ENCODE measurements around the gene ANKS1A. TPM values are rescaled to one million over a fixed set of nuclear protein-coding genes. Genes with fewer than 3 reads are reported as not detected.

The ANKS1A gene
- polyA plus RNA-seq, 3 donors: 1.7 to 8.0 (median 3.1) TPM

GRCh38 chr6:34908194-34908593 is 19.1 kb downstream of the ANKS1A start:
- DNase-seq: no peak
- Histone ChIP-seq H4K20me1 (ENCODE audit: insufficient read depth, low read length) (peaks cover 96% of the 10 kb centered on the region), H3K79me2 (ENCODE audit: insufficient read depth, low read length) (peaks cover 97% of the 10 kb centered on the region), H3K4me2 (replicated peaks; ENCODE audit: extremely low read depth, low read length, poor library complexity, severe bottlenecking) (no peak overlapping the region), H3K9me3 (replicated peaks in 1 of 2; ENCODE audit: control insufficient read depth in 1 of 2, insufficient read depth in 1 of 2, low read length in 2 of 2) (no peaks in the 10 kb centered on the region), H3K27me3 (ENCODE audit: control insufficient read depth in 2 of 2, insufficient read depth in 2 of 2, low read length in 2 of 2) (no peaks in the 10 kb centered on the region), H3K36me3 (replicated peaks in 1 of 2; ENCODE audit: control insufficient read depth in 1 of 2, insufficient read depth in 2 of 2, low read length in 2 of 2) (peaks cover 0 to 13% of the 10 kb centered on the region in 2 donors), H2AFZ (ENCODE audit: insufficient read depth, low read depth, low read length, poor library complexity, severe bottlenecking) (no peak overlapping the region), H3K4me1 (ENCODE audit: control insufficient read depth in 1 of 2, insufficient read depth in 2 of 2, low read length in 2 of 2) (peaks cover 5 to 8% of the 10 kb centered on the region in 2 donors), H3K27ac (ENCODE audit: low read depth in 1 of 2, low read length in 2 of 2) (peak overlapping the region in 1 of 2 donors; percentile 22), H3K9ac (ENCODE audit: insufficient read depth, low read length, poor library complexity, severe bottlenecking) (no peak overlapping the region), H3K4me3 (replicated peaks in 1 of 3; ENCODE audit: low read depth in 2 of 3, low read length in 3 of 3) (no peak overlapping the region)
- TF ChIP-seq CTCF (IDR thresholded peaks at IDR 0.05): no peak
- Mint-ChIP-seq H3K4me3 (no peak overlapping the region), H3K27ac (peak overlapping the region in 2 of 7 donors; percentile 18 to 70), H3K36me3 (peaks cover 7 to 18% of the 10 kb centered on the region in 2 donors), H3K9me3 (peaks cover 0 to 2% (median 0%) of the 10 kb centered on the region in 7 donors), H3K27me3 (ENCODE audit: low read depth in 3 of 3) (no peaks in the 10 kb centered on the region), H3K4me1 (peaks cover 42% of the 10 kb centered on the region)
- intact Hi-C loops (cut with micrococcal nuclease): no loop called here
- WGBS (ENCODE audit: insufficient coverage): 100% methylated on average over 3 of the region's 3 CpGs

GRCh38 chr6:34909320-34909883 is 20.3 kb downstream of the ANKS1A start:
- no peaks in the 10 kb centered on the region for H3K9me3 ChIP-seq (replicated peaks in 1 of 2; ENCODE audit: control insufficient read depth in 1 of 2, insufficient read depth in 1 of 2, low read length in 2 of 2)
- H3K27ac ChIP-seq (ENCODE audit: low read depth in 1 of 2, low read length in 2 of 2): no peak overlapping the region
- H3K27ac Mint-ChIP-seq: peak overlapping the region in 1 of 7 donors; percentile 22
- H3K4me2 ChIP-seq (replicated peaks; ENCODE audit: extremely low read depth, low read length, poor library complexity, severe bottlenecking): no peak overlapping the region
- peaks cover 5 to 8% of the 10 kb centered on the region in 2 donors for H3K4me1 ChIP-seq (ENCODE audit: control insufficient read depth in 1 of 2, insufficient read depth in 2 of 2, low read length in 2 of 2)
- peaks cover 0 to 13% of the 10 kb centered on the region in 2 donors for H3K36me3 ChIP-seq (replicated peaks in 1 of 2; ENCODE audit: control insufficient read depth in 1 of 2, insufficient read depth in 2 of 2, low read length in 2 of 2)
- WGBS (ENCODE audit: insufficient coverage): 97% methylated on average over 5 of the region's 6 CpGs
- no peak for DNase-seq
- peaks cover 7 to 13% of the 10 kb centered on the region in 2 donors for H3K36me3 Mint-ChIP-seq
- H2AFZ ChIP-seq (ENCODE audit: insufficient read depth, low read depth, low read length, poor library complexity, severe bottlenecking): no peak overlapping the region
- H3K79me2 ChIP-seq (ENCODE audit: insufficient read depth, low read length): peaks cover 95% of the 10 kb centered on the region
- no peaks in the 10 kb centered on the region for H3K27me3 ChIP-seq (ENCODE audit: control insufficient read depth in 2 of 2, insufficient read depth in 2 of 2, low read length in 2 of 2)
- H3K4me3 ChIP-seq (replicated peaks in 1 of 3; ENCODE audit: low read depth in 2 of 3, low read length in 3 of 3): no peak overlapping the region
- peaks cover 0 to 1% (median 0%) of the 10 kb centered on the region in 7 donors for H3K9me3 Mint-ChIP-seq
- peaks cover 99% of the 10 kb centered on the region for H4K20me1 ChIP-seq (ENCODE audit: insufficient read depth, low read length)
- intact Hi-C loops (cut with micrococcal nuclease): no loop called here
- TF ChIP-seq CTCF (IDR thresholded peaks at IDR 0.05): no peak
- H3K9ac ChIP-seq (ENCODE audit: insufficient read depth, low read length, poor library complexity, severe bottlenecking): no peak overlapping the region
- H3K4me3 Mint-ChIP-seq: no peak overlapping the region
- peaks cover 42% of the 10 kb centered on the region for H3K4me1 Mint-ChIP-seq
- H3K27me3 Mint-ChIP-seq (ENCODE audit: low read depth in 3 of 3): no peaks in the 10 kb centered on the region

All from CD14-positive monocyte (primary cell).